Kidney (tissue), 14 donors: ENCODE results near the gene PGBD2. TPM values are rescaled to one million over a fixed set of nuclear protein-coding genes. Genes with fewer than 3 reads are reported as not detected.
A peak's percentile ranks its signal among the peaks of the same experiment; 100 is the strongest.
"Not testable (repeated sequence)": the region's sequence is repeated elsewhere in the genome, so short reads cannot be mapped to it uniquely, and the experiment has no call there.

Experiments
- DNase-seq, 5 donors: peaks; one replicate each; pipeline ENCODE4 v3.0.0-alpha.2; 2013 to 2020
- FAIRE-seq: peaks from 2 replicates; lab custom pipeline; 2012; peaks lifted over from hg19 to GRCh38; lab: Jason Lieb, UNC
- H3K27ac ChIP-seq, 2 donors: one replicate each; pipeline ENCODE4 v1.7.0; 2013; ENCODE audit warnings: low read depth in 2 of 2, low read length in 2 of 2, inconsistent platforms in 1 of 2
- H3K27me3 ChIP-seq: one replicate; pipeline ENCODE4 v1.7.1; 2013; ENCODE audit warnings: low read length, inconsistent platforms; ENCODE audit not compliant: control insufficient read depth, insufficient read depth
- H3K36me3 ChIP-seq, 3 donors: one replicate each; pipeline versions ENCODE4 v1.7.0 to v1.7.1; 2013; ENCODE audit warnings: low read length in 3 of 3, control low read depth in 1 of 3, inconsistent platforms in 1 of 3; ENCODE audit not compliant: insufficient read depth in 3 of 3, control insufficient read depth in 2 of 3
- H3K4me1 ChIP-seq, 3 donors: one replicate each; pipeline versions ENCODE4 v1.7.0 to v1.7.1; 2013; ENCODE audit warnings: low read length in 3 of 3, inconsistent platforms in 1 of 3, low read depth in 1 of 3; ENCODE audit not compliant: control insufficient read depth in 2 of 3, insufficient read depth in 2 of 3
- H3K4me3 ChIP-seq, 3 donors: one replicate each; pipeline versions ENCODE4 v1.7.0 to v1.8.1; 2013; ENCODE audit warnings: low read length in 3 of 3, control low read depth in 1 of 3, inconsistent platforms in 1 of 3
- H3K9ac ChIP-seq, 3 donors: one replicate each; pipeline versions ENCODE4 v1.7.0 to v1.7.1; 2013; ENCODE audit warnings: low read length in 3 of 3, control low read depth in 1 of 3, inconsistent platforms in 1 of 3
- H3K9me3 ChIP-seq, 3 donors: one replicate each; pipeline versions ENCODE4 v1.7.0 to v1.7.1; 2013; ENCODE audit warnings: low read length in 3 of 3, control low read depth in 1 of 3, inconsistent platforms in 1 of 3; ENCODE audit not compliant: control insufficient read depth in 2 of 3, insufficient read depth in 1 of 3
- intact Hi-C: fragments of 100-400 bp; cut with DNase I; formaldehyde crosslinking; loops from one replicate; pipeline ENCODE4 v1.11.1; 2022
- polyA plus RNA-seq: library from polyadenylated mRNA; stranded (reverse); fragments of 350-450 nt; fragmentation: Illumina TruSeq; extraction: RNeasy Lipid Tissue Mini Kit (QIAGEN cat#74804); gene quantifications from one replicate; pipeline ENCODE4 v1.2.3, GENCODE V29; 2014; ENCODE audit warnings: low read depth, low replicate concordance; ENCODE audit not compliant: insufficient read depth
- total RNA-seq: library from RNA; stranded (reverse); fragmentation: NEBNext Ultra II Directional; extraction: Animal tissue kit (Norgen Biotek cat#: 25700); gene quantifications from one replicate; pipeline ENCODE4 v1.2.1, GENCODE V29; 2021
- TF ChIP-seq, protein P1 (sequence below): IDR thresholded peaks from 3 replicates; pipeline ENCODE4 v1.5.1; 2012; ENCODE audit warnings: mild to moderate bottlenecking, moderate library complexity, borderline replicate concordance; ENCODE audit not compliant: insufficient read depth; ENCODE audit errors: extremely low read depth
- donor health status: control.
- donor health status: control.
- donor health status: control.
- donor health status: control.
- donor health status: control.
- donor health status: DM: yes; HTN: yes; CAD: no.
- donor health status: Normal renal cell carcinoma (clear cell type).

Gene PGBD2
- total and polyA plus RNA-seq, 2 donors from 2014 or later, result 3.4 to 6.9 TPM

DNA sequence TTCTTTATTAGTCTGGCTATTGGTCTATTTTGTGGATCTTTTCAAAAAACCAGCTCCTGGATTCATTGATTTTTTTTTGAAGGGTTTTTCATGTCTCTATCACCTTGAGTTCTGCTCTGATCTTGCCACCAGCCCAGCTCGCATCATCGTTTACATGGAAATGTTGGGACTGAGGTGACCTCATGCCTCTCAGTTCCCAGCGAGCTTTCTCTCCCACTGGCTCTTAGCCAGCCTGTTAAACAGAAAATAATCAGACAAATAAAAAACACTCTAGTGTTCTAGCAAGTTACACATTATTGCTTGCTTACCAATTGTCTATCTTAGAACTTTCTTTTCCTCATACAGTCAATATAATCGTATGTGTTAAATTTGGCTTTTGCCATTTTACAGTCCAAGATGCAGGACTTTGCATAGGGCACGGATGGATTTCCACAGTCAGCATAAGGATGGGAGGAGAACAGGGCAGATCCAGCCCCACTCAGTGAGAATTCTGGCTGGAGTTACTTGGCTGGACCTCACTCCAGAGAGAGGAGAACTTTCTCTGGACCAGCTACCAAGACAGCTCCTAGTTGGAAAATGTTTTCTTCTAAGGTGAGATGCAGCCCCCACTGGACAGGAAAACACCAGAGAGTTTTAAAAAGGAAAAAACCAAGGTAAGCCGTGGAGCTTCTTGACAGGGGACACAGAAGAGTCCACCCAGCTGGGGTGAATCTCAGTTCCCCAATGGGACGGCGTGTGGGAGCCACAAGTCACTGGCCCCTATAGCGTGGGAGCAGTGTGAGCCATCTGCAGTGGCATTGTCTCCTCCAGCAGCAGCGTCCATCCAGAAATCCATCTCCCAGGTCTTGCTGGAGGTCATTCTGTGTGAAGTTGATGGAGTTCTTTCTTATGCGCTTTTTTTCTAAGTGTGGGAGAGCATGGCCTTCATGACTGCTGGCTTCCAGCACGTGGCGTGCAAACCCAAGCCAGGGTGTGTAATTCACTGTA is 17.6 kb downstream of the PGBD2 start:
- DNase-seq (no peak), FAIRE-seq (no peak)
- H3K4me3 ChIP-seq, result no peak overlapping the region
- no peak overlapping the region for H3K9ac ChIP-seq
- no peaks in the 10 kb centered on the region for H3K9me3 ChIP-seq
- TF ChIP-seq, protein P1, sequence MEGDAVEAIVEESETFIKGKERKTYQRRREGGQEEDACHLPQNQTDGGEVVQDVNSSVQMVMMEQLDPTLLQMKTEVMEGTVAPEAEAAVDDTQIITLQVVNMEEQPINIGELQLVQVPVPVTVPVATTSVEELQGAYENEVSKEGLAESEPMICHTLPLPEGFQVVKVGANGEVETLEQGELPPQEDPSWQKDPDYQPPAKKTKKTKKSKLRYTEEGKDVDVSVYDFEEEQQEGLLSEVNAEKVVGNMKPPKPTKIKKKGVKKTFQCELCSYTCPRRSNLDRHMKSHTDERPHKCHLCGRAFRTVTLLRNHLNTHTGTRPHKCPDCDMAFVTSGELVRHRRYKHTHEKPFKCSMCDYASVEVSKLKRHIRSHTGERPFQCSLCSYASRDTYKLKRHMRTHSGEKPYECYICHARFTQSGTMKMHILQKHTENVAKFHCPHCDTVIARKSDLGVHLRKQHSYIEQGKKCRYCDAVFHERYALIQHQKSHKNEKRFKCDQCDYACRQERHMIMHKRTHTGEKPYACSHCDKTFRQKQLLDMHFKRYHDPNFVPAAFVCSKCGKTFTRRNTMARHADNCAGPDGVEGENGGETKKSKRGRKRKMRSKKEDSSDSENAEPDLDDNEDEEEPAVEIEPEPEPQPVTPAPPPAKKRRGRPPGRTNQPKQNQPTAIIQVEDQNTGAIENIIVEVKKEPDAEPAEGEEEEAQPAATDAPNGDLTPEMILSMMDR, result no peak
- H3K4me1 ChIP-seq, result no peaks in the 10 kb centered on the region
- H3K36me3 ChIP-seq, result peaks cover 0 to 5% (median 0%) of the 10 kb centered on the region in 3 donors
- no peak overlapping the region for H3K27ac ChIP-seq
- intact Hi-C loops, result no loop called here
- no peaks in the 10 kb centered on the region for H3K27me3 ChIP-seq

- intact Hi-C loops, result no loop called here
- DNase-seq, result peak in 3 of 5 donors; percentile 38 to 60 (median 51)
- Histone ChIP-seq H3K4me1 (no peaks in the 10 kb centered on the region), H3K27me3 (no peaks in the 10 kb centered on the region), H3K4me3 (no peak overlapping the region), H3K9me3 (no peaks in the 10 kb centered on the region), H3K36me3 (no peaks in the 10 kb centered on the region), H3K27ac (no peak overlapping the region), H3K9ac (no peak overlapping the region)
- FAIRE-seq, result no peak
- TF ChIP-seq, protein P1, result peak; percentile 46
These were observed 18.9 kb downstream of the PGBD2 start for GRCh38 chr1:248924696-248925532.

DNA sequence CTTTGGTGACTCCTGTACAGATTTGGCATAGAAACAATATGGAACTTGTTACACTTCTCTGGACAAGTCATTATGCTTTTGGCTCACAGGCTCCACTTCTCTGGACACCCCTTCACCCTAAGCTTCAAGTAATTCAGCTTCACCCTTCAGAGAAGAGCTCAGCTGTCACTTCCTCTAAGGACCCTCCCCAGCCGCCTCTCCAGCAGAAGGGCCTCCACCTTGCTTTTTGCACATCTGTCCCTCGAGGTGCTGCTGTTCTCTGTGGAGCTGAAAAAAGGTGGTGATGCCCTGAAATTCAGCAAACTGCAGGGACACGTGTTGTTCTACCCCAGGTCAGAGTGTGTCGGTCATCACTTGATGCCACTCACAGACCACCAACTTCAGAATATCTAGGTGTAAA is 19.8 kb downstream of the PGBD2 start:
- H3K4me1 ChIP-seq, H3K27ac ChIP-seq, DNase-seq, H3K27me3 ChIP-seq, H3K4me3 ChIP-seq, intact Hi-C loops, H3K36me3 ChIP-seq, FAIRE-seq, H3K9ac ChIP-seq, H3K9me3 ChIP-seq: not testable (repeated sequence)
